ENCODE measurements around the gene GRIK4.

DNA sequence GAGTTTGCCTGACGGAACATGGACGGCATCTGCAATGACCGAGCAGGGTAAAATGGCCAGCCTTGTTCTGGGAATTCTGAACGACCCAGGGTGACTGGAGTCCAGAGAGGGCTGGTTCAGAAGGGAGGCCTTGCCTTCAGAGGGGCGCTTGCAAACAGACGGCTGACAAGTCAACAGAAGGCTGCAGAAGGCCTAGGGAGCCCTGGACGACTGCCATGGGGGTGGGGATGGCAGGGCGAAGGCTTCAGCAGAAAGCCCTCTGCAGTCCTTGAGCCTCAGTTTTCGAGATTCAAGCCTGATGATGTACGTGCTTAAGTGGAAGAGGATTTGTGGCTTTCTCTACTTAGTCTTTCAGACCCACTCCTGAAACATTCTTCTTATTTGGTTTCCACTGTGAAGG is 395.2 kb downstream of the GRIK4 start:
- TF ChIP-seq GATA2 (IDR thresholded peaks at IDR 0.05; ENCODE audit: low read depth, low read length) (no peak), GATA3 (IDR thresholded peaks at IDR 0.05; ENCODE audit: low read depth, low read length) (no peak)
